Subcutaneous adipose tissue (tissue), 4 donors: Measurements from ENCODE around the gene RASSF5. TPM values are rescaled to one million over a fixed set of nuclear protein-coding genes. Genes with fewer than 3 reads are reported as not detected.

Source experiments
- total RNA-seq, 4 donors: library from RNA; depleted of rRNA; stranded (reverse); fragments of >200 nt; gene quantifications; one replicate each; pipeline ENCODE4 v1.1.0, GENCODE V29; 2016
- TF ChIP-seq, protein P1 (sequence below): fragments of 450-650 bp; IDR thresholded peaks from one replicate; pipeline ENCODE4 v1.5.1; 2016; ENCODE audit warnings: low read depth, mild to moderate bottlenecking, control low read depth, antibody characterized with exemption, moderate library complexity

The RASSF5 gene
- total RNA-seq, 4 donors from 2014 or later: 5.2 to 17.3 (median 9.0) TPM

DNA sequence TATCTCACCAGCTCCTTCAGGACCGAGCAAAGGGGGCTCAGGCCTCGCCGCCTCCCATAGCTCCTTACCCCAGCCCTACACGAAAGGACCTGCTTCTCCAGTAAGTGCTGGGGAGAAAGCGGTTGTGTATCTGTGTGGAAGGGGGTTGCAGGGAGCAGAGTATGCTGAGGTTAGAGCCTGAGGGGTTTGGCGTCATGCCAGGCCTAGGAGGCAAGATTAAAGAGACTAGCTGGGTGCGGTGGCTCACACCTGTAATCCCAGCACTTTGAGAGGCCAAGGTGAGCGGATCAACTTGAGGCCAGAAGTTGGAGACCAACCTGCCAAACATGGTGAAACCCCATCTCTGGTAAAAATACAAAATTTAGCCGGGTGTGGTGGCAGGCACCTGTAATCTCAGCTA lies 14.1 kb upstream of the RASSF5 start:
- TF ChIP-seq, protein P1, sequence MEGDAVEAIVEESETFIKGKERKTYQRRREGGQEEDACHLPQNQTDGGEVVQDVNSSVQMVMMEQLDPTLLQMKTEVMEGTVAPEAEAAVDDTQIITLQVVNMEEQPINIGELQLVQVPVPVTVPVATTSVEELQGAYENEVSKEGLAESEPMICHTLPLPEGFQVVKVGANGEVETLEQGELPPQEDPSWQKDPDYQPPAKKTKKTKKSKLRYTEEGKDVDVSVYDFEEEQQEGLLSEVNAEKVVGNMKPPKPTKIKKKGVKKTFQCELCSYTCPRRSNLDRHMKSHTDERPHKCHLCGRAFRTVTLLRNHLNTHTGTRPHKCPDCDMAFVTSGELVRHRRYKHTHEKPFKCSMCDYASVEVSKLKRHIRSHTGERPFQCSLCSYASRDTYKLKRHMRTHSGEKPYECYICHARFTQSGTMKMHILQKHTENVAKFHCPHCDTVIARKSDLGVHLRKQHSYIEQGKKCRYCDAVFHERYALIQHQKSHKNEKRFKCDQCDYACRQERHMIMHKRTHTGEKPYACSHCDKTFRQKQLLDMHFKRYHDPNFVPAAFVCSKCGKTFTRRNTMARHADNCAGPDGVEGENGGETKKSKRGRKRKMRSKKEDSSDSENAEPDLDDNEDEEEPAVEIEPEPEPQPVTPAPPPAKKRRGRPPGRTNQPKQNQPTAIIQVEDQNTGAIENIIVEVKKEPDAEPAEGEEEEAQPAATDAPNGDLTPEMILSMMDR: no peak

DNA sequence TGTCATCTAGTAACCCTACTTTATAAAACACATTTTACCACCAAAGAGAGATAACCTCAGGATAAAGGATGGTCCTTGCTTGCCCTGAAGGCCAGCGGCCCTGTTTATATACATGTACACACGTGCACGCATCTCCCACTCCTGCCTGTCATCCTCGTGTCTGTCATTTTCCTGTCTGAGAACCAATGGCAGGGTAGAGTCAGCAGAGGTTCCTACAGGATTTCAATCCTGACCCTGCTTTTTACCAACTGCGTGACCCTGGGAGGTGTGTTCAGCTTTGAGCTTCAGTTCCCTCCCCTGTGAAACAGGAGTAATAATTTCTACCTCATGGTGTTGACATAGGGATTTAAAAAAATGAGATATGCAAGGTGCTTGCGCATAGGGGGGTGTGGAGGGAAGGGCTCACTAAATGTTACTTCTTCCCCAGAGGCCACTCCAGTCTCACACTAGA lies 12.3 kb upstream of the RASSF5 start:
- TF ChIP-seq, protein P1: no peak

DNA sequence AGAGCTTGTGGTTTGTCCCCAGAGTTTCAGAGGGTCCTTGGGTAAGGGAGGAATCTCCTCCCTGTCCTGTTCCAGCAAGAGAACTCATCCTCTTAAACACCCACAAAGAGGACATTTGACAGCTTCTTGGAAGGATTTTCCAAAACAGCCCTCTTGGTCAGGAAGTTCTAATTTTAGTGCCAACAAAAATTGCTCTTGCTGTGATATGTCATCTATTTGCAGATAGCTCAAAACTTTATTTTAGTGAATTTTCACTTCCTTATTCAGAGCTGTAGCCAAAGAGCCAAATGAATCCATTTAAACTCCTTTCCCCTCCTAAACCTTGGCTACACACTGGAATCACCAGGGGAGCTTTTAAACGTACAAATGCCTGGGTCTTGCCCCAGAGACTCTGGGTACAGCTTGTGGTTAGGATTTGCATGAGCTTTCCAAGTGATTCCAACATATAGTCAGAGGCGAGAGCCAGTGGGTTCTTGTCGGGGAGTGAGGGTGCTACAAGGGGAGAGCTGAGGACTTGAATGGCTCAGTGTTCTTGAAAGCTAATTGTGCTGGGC lies 11.8 kb upstream of the RASSF5 start:
- TF ChIP-seq, protein P1: no peak

DNA sequence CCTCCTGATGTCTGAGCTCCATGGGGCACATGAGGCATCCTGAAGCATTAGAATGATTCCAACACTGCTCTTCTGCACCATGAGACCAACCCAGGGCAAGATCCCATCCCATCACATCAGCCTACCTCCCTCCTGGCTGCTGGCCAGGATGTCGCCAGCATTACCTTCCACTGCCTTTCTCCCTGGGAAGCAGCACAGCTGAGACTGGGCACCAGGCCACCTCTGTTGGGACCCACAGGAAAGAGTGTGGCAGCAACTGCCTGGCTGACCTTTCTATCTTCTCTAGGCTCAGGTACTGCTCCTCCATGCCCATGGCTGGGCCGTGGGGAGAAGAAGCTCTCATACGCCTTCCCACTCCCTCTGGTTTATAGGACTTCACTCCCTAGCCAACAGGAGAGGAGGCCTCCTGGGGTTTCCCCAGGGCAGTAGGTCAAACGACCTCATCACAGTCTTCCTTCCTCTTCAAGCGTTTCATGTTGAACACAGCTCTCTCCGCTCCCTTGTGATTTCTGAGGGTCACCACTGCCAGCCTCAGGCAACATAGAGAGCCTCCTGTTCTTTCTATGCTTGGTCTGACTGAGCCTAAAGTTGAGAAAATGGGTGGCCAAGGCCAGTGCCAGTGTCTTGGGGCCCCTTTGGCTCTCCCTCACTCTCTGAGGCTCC lies 11.1 kb upstream of the RASSF5 start:
- TF ChIP-seq, protein P1: no peak

DNA sequence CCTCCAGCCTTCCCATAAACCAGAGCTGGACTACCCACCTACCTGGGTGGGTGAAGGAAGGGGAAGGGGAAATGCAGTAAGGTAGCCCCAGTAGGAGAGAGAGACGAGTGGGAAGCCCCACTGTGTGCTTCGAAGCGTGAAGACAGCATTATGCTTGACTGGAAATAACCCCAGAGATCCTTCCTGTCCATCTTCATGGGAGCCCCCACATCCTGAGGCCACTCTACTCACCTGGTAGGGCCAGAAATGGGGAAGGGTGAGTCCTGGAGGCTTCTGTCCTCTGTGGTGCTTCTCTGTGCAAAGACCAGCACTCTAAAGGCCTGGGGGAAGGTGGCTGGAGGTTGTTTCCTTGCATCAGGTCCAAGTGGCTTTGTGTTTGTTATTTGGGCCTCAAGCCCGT lies 10.0 kb upstream of the RASSF5 start:
- TF ChIP-seq, protein P1: no peak

DNA sequence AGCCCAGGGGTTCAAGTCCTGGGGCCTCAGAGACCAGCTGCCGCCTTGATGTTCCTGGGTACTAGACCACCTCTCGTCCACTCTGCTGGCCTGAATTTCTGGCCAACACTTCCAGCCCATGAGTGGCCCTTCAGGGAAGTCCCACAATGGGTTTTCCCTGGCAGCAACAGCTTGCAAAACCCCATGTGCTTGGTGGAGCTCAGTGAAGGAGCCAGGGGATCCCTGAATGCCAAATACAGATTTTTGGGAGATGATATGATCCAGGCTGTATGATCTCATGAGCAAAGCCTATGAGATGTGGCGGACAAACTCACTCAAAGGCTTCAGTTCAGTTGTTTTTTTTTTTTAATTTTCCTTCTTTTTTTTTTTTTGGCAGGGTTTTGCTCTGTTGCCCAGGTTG lies 9.6 kb upstream of the RASSF5 start:
- TF ChIP-seq, protein P1: no peak

DNA sequence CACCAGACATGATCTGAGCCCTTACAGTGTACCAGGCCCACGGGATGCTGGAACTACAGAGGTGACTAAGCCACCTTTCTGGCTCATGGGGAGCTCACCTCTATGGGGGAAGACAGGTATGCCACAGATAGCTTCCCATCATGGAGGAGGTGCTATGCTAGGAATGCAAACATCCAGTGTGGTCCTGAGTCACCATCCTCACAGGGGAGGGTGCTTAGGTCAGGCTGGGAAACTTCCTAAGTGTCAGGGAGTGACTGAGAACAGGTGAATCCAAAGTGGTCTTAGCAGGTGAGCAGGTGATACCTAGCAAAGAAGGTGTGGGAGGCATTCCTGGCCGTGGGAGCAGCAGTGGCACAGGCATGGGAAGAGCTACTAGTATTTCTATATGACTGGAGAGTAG lies 8.6 kb upstream of the RASSF5 start:
- TF ChIP-seq, protein P1: no peak
